Gastroesophageal sphincter (tissue), 4 donors: ENCODE results near the gene DGKK. TPM values are rescaled to one million over a fixed set of nuclear protein-coding genes. Genes with fewer than 3 reads are reported as not detected.

Source experiments
- ATAC-seq: fragments of 150-250 bp; one replicate; pipeline ENCODE4 v1.9.1; 2016; ENCODE audit warnings: mild to moderate bottlenecking, moderate library complexity
- H3K27ac ChIP-seq, 4 donors: fragments of 200-600 bp; sonication (generic) in 3 of 4; 1 replicate in 3 of 4; 2 replicates in 1 of 4; pipeline ENCODE4 v1.5.1; 2016 to 2019
- H3K27me3 ChIP-seq: fragments of 200-600 bp; sonication (generic); one replicate; pipeline ENCODE4 v1.5.1; 2019
- H3K36me3 ChIP-seq, 2 donors: fragments of 200-600 bp; sonication (generic); one replicate each; pipeline ENCODE4 v1.5.1; 2019; ENCODE audit warnings: control low read depth in 1 of 2
- H3K4me1 ChIP-seq, 3 donors: fragments of 200-600 bp; sonication (generic); 1 replicate in 2 of 3; 2 replicates in 1 of 3; pipeline ENCODE4 v1.5.1; 2016 to 2019; ENCODE audit warnings: control low read depth in 2 of 3
- H3K4me3 ChIP-seq, 2 donors: fragments of 200-600 bp; sonication (generic); one replicate each; pipeline ENCODE4 v1.5.1; 2019; ENCODE audit warnings: mild to moderate bottlenecking in 1 of 2, moderate library complexity in 1 of 2
- H3K9me3 ChIP-seq, 3 donors: fragments of 200-600 bp; sonication (generic); one replicate each; pipeline ENCODE4 v1.5.1; 2017 to 2019; ENCODE audit warnings: control low read depth in 2 of 3
- EP300 ChIP-seq: sonication (generic); formaldehyde crosslinking; IDR thresholded peaks from one replicate; pipeline ENCODE4 v1.6.1; 2017; ENCODE audit warnings: antibody characterized with exemption, mild to moderate bottlenecking
- POLR2A ChIP-seq, 2 donors: fragments of 450-650 bp; IDR thresholded peaks; one replicate each; pipeline ENCODE4 v1.6.1; 2017; ENCODE audit warnings: antibody characterized with exemption in 2 of 2, mild to moderate bottlenecking in 2 of 2, moderate library complexity in 1 of 2
- POLR2AphosphoS5 ChIP-seq: sonication (generic); formaldehyde crosslinking; IDR thresholded peaks from one replicate; pipeline ENCODE4 v1.6.1; 2017; ENCODE audit warnings: antibody characterized with exemption
- WGBS, 2 donors: methylation state at CpG; one replicate each; pipeline ENCODE4 v1.1.5; 2018; ENCODE audit warnings: low coverage in 1 of 2; 5-methylcytosine and 5-hydroxymethylcytosine counted together
- total RNA-seq, 4 donors: library from RNA; depleted of rRNA; stranded (reverse); fragments of >200 nt; gene quantifications; one replicate each; pipeline ENCODE4 v1.1.0, GENCODE V29; 2016
- TF ChIP-seq, protein P1 (sequence below), 4 experiments: fragments of 200-600 bp in 2 of 4; fragments of 450-650 bp in 2 of 4; sonication (generic) in 1 of 4; IDR thresholded peaks; one replicate each; pipeline ENCODE4 v1.5.1; 2017 to 2019; ENCODE audit warnings: antibody characterized with exemption in 4 of 4, mild to moderate bottlenecking in 2 of 4, moderate library complexity in 2 of 4

DGKK gene
- total RNA-seq, 4 donors from 2014 or later: 0.04 TPM; not detected in 3

DNA sequence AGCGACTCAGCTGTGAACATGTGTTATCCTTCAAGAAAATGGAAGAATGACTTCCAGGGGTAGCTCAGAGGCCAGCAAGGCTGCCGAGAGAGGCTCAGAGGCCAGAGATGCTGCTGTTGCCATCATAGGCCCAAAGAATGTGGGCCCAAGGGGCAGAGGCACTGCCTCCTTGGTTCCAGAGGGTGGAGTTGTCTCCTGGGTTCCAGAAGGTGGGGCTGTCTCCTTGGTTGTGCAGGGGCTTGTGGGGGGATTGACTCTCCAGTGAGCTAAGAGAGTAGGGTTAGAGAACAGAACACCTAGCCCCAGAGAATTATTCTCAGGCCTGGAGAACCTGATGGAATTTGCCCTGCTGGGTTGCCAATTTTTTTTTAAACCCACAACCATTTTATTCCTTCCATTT is 62.6 kb downstream of the DGKK start:
- no peak for TF ChIP-seq POLR2A (IDR thresholded peaks at IDR 0.05)
- TF ChIP-seq, protein P1, sequence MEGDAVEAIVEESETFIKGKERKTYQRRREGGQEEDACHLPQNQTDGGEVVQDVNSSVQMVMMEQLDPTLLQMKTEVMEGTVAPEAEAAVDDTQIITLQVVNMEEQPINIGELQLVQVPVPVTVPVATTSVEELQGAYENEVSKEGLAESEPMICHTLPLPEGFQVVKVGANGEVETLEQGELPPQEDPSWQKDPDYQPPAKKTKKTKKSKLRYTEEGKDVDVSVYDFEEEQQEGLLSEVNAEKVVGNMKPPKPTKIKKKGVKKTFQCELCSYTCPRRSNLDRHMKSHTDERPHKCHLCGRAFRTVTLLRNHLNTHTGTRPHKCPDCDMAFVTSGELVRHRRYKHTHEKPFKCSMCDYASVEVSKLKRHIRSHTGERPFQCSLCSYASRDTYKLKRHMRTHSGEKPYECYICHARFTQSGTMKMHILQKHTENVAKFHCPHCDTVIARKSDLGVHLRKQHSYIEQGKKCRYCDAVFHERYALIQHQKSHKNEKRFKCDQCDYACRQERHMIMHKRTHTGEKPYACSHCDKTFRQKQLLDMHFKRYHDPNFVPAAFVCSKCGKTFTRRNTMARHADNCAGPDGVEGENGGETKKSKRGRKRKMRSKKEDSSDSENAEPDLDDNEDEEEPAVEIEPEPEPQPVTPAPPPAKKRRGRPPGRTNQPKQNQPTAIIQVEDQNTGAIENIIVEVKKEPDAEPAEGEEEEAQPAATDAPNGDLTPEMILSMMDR (IDR thresholded peaks at IDR 0.05): no peak
- TF ChIP-seq POLR2AphosphoS5: no peak
- no peak for TF ChIP-seq EP300

DNA sequence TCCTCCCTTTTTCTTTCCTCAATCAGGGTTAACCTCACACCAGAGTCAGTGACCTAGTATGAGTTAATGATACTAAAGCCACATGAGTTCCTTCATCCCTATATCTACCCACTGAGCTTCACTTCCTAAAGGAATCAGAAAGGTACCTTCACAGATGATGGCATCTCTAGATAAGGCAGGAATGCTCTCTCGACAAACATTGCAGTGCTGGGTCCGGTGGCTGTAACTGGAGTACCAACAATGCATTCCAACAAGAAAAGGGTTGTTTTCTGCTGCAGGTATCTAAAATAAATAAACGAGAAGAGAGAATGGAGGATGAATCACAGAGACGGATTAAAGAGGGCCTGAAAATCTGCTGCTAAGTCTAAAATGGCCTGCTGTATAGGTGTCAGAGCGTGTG is 66.7 kb downstream of the DGKK start:
- Histone ChIP-seq H3K4me1 (no peaks in the 10 kb centered on the region), H3K9me3 (peaks cover 0 to 3% (median 0%) of the 10 kb centered on the region in 3 donors), H3K27me3 (no peaks in the 10 kb centered on the region), H3K4me3 (no peak overlapping the region), H3K36me3 (no peaks in the 10 kb centered on the region), H3K27ac (no peak overlapping the region)
- TF ChIP-seq EP300 (no peak), POLR2A (IDR thresholded peaks at IDR 0.05) (no peak), POLR2AphosphoS5 (no peak)
- TF ChIP-seq, protein P1 (IDR thresholded peaks at IDR 0.05): no peak
- WGBS, 2 donors: 42 to 49% methylated on average over 3 to 5 of the region's 5 CpGs
- no peak for ATAC-seq

More for the DNA sequence above, 62.6 kb downstream of the DGKK start:
- H3K27me3 ChIP-seq: no peaks in the 10 kb centered on the region
- H3K27ac ChIP-seq: no peak overlapping the region
- peaks cover 0 to 3% (median 0%) of the 10 kb centered on the region in 3 donors for H3K9me3 ChIP-seq
- WGBS, 2 donors: 92 to 100% methylated on average over 1 to 2 of the region's 2 CpGs
- no peak for ATAC-seq
- no peak overlapping the region for H3K4me3 ChIP-seq
- H3K4me1 ChIP-seq: no peaks in the 10 kb centered on the region
- H3K36me3 ChIP-seq: no peaks in the 10 kb centered on the region

DNA sequence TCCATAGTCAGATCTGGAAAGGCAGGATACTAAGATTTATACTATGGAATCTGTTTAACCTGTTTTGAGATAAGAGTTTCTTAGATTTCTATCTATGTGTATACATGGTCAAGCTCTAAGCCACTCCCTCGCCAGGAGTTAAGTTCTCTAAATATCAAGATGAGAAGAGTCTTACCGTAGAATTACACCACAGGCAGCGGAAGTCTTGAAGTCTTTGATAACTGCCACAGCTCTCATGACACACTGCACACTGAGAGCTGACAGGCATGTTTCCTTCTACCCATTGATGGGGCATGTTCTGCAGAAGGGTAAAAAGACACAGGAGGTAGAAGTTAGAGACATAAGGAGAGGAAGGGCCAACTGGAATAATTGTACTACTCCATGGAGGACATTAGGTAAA is 67.7 kb downstream of the DGKK start:
- Histone ChIP-seq H3K4me1 (no peaks in the 10 kb centered on the region), H3K36me3 (no peaks in the 10 kb centered on the region), H3K9me3 (peaks cover 0 to 1% (median 0%) of the 10 kb centered on the region in 3 donors), H3K4me3 (no peak overlapping the region), H3K27ac (no peak overlapping the region), H3K27me3 (no peaks in the 10 kb centered on the region)
- WGBS, 2 donors: 74 to 90% methylated on average over 2 to 3 of the region's 3 CpGs
- no peak for ATAC-seq
- TF ChIP-seq EP300: no peak
- TF ChIP-seq POLR2A (IDR thresholded peaks at IDR 0.05): no peak
- TF ChIP-seq, protein P1 (IDR thresholded peaks at IDR 0.05): no peak
- no peak for TF ChIP-seq POLR2AphosphoS5

DNA sequence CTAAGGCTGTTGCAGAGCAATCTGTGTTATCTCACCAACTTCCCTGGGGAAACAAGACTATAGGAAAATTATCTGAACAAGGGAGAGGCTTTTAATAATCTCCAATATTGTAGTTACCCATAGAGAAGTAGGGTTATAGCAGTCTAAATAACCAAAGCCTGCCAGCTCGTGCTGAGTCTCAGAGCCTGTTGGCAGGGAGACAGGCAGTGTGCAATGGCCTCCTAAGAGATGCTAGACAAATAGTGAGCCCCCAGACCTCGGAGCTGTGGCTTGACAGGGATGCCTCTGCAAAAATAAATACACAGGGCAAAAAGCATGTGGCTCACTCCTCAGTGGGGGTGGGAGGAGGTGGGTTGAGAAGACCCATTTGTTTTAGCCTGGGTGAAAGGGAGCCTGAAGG is 76.7 kb downstream of the DGKK start:
- H3K27me3 ChIP-seq: no peaks in the 10 kb centered on the region
- no peak for TF ChIP-seq EP300
- TF ChIP-seq, protein P1 (IDR thresholded peaks at IDR 0.05): no peak
- TF ChIP-seq POLR2AphosphoS5: no peak
- TF ChIP-seq POLR2A (IDR thresholded peaks at IDR 0.05): no peak
- no peak for ATAC-seq
- H3K36me3 ChIP-seq: no peaks in the 10 kb centered on the region
- WGBS, 2 donors: 7% methylated on average over 2 of the region's 2 CpGs; no CpG with 5 or more reads in 1 of the 2 donors
- no peak overlapping the region for H3K27ac ChIP-seq
- H3K4me1 ChIP-seq: no peaks in the 10 kb centered on the region
- H3K4me3 ChIP-seq: no peak overlapping the region
- H3K9me3 ChIP-seq: no peaks in the 10 kb centered on the region

- no peaks in the 10 kb centered on the region for H3K4me1 ChIP-seq
- H3K9me3 ChIP-seq: no peaks in the 10 kb centered on the region
- no peaks in the 10 kb centered on the region for H3K36me3 ChIP-seq
- TF ChIP-seq POLR2A (IDR thresholded peaks at IDR 0.05) (no peak), EP300 (no peak), POLR2AphosphoS5 (no peak)
- TF ChIP-seq, protein P1 (IDR thresholded peaks at IDR 0.05): no peak
- WGBS, 2 donors: 50 to 67% methylated on average over 1 of the region's 2 CpGs
- no peaks in the 10 kb centered on the region for H3K27me3 ChIP-seq
- no peak for ATAC-seq
- no peak overlapping the region for H3K4me3 ChIP-seq
- no peak overlapping the region for H3K27ac ChIP-seq
These were observed 84.1 kb downstream of the DGKK start for GRCh38 chrX:50386520-50386919.
